ENCODE data around the gene PCDHGA10. TPM values are rescaled to one million over a fixed set of nuclear protein-coding genes. Genes with fewer than 3 reads are reported as not detected.

PCDHGA10 gene
- 10 to 100 TPM in 1 of 6 donors, 1 to 10 TPM in 5; 3.0 to 19.9 (median 4.3) TPM for total RNA-seq

DNA sequence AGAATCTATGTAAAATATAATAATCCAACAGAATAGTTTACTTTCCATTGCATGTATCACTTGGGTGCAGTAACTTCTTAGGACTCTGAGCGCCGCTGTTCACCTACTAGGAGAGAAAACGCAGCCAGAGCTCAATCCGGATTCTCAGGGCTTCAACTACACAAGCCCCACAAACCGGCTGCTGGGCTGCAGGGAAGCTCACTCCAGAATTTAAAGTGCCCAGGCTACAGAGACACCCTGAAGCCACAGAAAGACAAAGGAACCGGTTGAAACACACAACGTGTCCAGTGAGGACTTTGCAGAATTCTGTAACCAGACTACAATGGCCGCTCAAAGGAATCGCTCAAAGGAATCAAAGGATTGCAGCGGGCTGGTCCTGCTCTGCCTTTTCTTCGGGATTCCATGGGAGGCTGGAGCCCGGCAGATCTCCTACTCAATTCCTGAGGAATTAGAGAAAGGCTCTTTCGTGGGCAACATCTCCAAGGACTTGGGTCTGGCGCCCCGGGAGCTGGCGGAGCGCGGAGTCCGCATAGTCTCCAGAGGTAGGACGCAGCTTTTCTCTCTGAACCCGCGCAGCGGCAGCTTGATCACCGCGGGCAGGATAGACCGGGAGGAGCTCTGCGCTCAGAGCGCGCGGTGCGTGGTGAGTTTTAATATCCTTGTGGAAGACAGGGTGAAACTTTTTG is at the start of gene PCDHGA10:
TSS of gene PCDHGA10 (plus strand) at position 134 of the 686 bp plus-strand sequence. CDS start at position 323, 189 bp downstream.
- no peaks in the 10 kb centered on the region for H3K27me3 ChIP-seq
- no peak within 1 kb of the TSS for H3K27ac ChIP-seq
- ATAC-seq (ENCODE audit: low FRiP score in 2 of 2) (peak; percentile 65 to 68), DNase-seq (peak; percentile 58 to 77)
- 19 to 26% methylated on average over 30 to 31 of the region's 31 CpGs for WGBS, 2 donors
- peak within 1 kb of the TSS; percentile 6 to 47 (median 36) for H3K4me3 ChIP-seq
- H3K36me3 ChIP-seq = no peaks in the 10 kb centered on the region
- peaks cover 44 to 85% (median 72%) of the 10 kb centered on the region in 4 donors for H3K9me3 ChIP-seq
- peaks cover 0 to 8% (median 0%) of the 10 kb centered on the region in 4 donors for H3K4me1 ChIP-seq
- TF ChIP-seq, protein P1, sequence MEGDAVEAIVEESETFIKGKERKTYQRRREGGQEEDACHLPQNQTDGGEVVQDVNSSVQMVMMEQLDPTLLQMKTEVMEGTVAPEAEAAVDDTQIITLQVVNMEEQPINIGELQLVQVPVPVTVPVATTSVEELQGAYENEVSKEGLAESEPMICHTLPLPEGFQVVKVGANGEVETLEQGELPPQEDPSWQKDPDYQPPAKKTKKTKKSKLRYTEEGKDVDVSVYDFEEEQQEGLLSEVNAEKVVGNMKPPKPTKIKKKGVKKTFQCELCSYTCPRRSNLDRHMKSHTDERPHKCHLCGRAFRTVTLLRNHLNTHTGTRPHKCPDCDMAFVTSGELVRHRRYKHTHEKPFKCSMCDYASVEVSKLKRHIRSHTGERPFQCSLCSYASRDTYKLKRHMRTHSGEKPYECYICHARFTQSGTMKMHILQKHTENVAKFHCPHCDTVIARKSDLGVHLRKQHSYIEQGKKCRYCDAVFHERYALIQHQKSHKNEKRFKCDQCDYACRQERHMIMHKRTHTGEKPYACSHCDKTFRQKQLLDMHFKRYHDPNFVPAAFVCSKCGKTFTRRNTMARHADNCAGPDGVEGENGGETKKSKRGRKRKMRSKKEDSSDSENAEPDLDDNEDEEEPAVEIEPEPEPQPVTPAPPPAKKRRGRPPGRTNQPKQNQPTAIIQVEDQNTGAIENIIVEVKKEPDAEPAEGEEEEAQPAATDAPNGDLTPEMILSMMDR (IDR thresholded peaks at IDR 0.05) = peak; percentile 7 to 41 (median 24)
- TF ChIP-seq POLR2AphosphoS5 (IDR thresholded peaks at IDR 0.05) = no peak

DNA sequence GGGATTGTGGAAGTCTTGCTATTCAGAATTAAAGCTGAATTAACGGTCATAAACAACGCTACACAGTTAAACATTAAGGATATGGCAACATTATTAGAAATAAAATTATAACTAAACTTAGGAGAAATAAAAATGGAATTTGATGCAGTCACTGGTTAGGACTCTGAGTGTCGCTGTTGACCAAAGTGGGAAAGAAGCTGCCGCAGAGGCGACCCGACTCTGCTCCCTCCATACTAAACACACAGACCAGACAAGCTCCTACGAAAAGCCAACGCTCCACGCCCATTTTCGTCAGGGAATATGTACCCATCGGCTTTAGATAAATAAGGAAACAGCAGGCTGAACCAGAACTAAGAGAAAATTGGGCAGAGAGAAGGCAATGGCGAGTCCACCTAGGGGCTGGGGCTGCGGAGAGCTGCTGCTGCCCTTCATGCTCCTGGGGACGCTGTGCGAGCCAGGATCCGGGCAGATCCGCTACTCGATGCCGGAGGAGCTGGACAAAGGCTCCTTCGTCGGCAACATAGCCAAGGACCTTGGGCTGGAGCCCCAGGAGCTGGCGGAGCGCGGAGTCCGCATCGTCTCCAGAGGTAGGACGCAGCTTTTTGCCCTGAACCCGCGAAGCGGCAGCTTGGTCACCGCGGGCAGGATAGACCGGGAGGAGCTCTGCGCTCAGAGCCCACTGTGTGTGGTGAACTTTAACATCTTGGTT is 48.7 kb upstream of the PCDHGA10 start, which contains the start of gene PCDHGA5:
TSS of gene PCDHGA5 (plus strand) at position 211 of the 709 bp plus-strand sequence. CDS start at position 380, 169 bp downstream.
- H3K4me1 ChIP-seq = no peaks in the 10 kb centered on the region
- no peak for ATAC-seq (ENCODE audit: low FRiP score in 2 of 2)
- peaks cover 66 to 89% (median 77%) of the 10 kb centered on the region in 4 donors for H3K9me3 ChIP-seq
- H3K36me3 ChIP-seq = no peaks in the 10 kb centered on the region
- peaks cover 0 to 7% (median 0%) of the 10 kb centered on the region in 4 donors for H3K27me3 ChIP-seq
- TF ChIP-seq EP300 (IDR thresholded peaks at IDR 0.05) (no peak), POLR2A (IDR thresholded peaks at IDR 0.05) (no peak), POLR2AphosphoS5 (IDR thresholded peaks at IDR 0.05) (no peak)
- DNase-seq = no peak
- no peak within 1 kb of the TSS for H3K4me3 ChIP-seq
- 18 to 21% methylated on average over 33 to 34 of the region's 34 CpGs for whole genome bisulfite sequencing, 2 donors
- H3K27ac ChIP-seq = no peak within 1 kb of the TSS

DNA sequence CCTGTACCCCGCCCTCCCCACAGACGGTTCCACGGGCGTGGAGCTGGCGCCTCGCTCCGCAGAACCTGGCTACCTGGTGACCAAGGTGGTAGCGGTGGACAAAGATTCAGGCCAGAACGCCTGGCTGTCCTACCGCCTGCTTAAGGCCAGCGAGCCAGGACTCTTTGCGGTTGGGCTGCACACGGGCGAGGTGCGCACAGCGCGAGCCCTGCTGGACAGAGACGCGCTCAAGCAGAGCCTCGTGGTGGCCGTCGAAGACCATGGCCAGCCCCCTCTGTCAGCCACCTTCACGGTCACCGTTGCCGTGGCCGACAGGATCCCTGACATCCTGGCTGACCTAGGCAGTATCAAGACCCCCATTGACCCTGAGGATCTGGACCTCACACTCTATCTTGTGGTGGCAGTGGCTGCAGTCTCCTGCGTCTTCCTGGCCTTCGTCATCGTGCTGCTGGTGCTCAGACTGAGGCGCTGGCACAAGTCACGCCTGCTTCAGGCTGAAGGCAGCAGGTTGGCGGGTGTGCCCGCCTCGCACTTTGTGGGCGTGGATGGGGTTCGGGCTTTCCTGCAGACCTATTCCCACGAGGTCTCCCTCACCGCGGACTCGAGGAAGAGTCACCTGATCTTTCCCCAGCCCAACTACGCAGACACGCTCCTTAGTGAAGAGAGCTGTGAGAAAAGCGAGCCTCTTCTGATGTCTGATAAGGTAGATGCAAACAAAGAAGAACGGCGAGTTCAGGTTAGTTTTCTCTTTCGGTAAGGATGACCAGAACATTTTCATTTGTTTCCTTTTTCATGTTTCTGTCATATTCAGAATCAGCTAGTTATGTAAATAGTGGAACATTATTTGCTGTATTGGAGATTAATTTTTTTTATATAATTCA is 46.5 kb upstream of the PCDHGA10 start:
- 32 to 36% methylated on average over 15 to 44 of the region's 46 CpGs for WGBS, 2 donors
- Histone ChIP-seq H3K4me3 (no peak overlapping the region), H3K27me3 (peaks cover 0 to 7% (median 0%) of the 10 kb centered on the region in 4 donors), H3K36me3 (no peaks in the 10 kb centered on the region), H3K27ac (no peak overlapping the region), H3K4me1 (no peaks in the 10 kb centered on the region), H3K9me3 (peaks cover 64 to 85% (median 80%) of the 10 kb centered on the region in 4 donors)
- DNase-seq = peak in 1 of 2 donors; percentile 56
- TF ChIP-seq POLR2AphosphoS5 (IDR thresholded peaks at IDR 0.05) = no peak
- no peak for TF ChIP-seq EP300 (IDR thresholded peaks at IDR 0.05)
- TF ChIP-seq, protein P1 (IDR thresholded peaks at IDR 0.05) = no peak
- TF ChIP-seq POLR2A (IDR thresholded peaks at IDR 0.05) = no peak
- ATAC-seq (ENCODE audit: low FRiP score in 2 of 2) = no peak

DNA sequence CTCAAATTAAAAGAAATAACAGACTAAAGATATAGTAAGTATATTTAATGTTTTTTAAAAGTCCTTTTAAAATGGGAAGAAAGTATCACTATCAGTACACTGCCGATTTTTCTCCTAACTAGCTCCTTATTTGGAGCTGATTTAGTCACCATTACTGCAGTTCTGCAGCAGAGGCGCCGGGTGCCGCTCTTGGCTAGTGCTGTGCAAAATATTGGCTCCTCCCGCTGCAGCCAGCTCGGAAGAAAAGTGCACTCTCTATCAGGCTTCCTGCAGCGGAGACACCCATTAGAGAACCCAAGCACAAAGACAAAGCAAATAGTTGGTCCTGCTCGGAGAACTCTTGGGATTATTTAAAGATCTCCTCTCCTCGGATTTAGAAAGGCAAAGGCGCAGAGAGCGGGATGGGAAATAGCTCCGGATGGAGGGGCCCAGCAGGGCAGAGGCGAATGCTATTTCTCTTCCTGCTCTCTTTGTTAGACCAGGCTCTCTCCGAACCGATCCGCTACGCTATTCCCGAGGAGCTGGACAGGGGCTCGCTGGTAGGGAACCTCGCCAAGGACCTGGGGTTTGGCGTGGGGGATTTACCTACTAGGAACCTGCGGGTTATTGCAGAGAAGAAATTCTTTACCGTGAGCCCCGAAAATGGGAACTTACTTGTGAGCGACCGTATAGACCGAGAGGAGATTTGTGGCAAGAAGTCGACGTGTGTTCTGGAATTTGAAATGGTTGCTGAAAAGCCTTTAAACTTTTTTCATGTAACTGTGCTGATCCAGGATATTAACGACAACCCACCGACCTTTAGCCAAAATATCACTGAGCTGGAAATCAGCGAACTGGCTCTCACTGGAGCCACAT is 42.6 kb upstream of the PCDHGA10 start, which contains the start of gene PCDHGB3:
TSS of gene PCDHGB3 (plus strand) at position 249 of the 855 bp plus-strand sequence. CDS start at position 402, 153 bp downstream.
- ATAC-seq (ENCODE audit: low FRiP score in 2 of 2) (peak in 1 of 2 donors; percentile 48), DNase-seq (peak in 1 of 2 donors; percentile 13)
- Histone ChIP-seq H3K27me3 (peaks cover 0 to 3% (median 0%) of the 10 kb centered on the region in 4 donors), H3K4me3 (peak within 1 kb of the TSS in 2 of 4 donors; percentile 21 to 34), H3K27ac (no peak within 1 kb of the TSS), H3K4me1 (no peaks in the 10 kb centered on the region), H3K9me3 (peaks cover 65 to 89% (median 83%) of the 10 kb centered on the region in 4 donors), H3K36me3 (no peaks in the 10 kb centered on the region)
- TF ChIP-seq, protein P1 (IDR thresholded peaks at IDR 0.05) = peak in 1 of 6 experiments; percentile 23
- no peak for TF ChIP-seq EP300 (IDR thresholded peaks at IDR 0.05)
- 19 to 28% methylated on average over 24 to 32 of the region's 32 CpGs for WGBS, 2 donors

All from upper lobe of left lung (tissue), 6 donors.